HepG2 (cell line): Measurements from ENCODE around the gene CDHR1. TPM values are rescaled to one million over a fixed set of nuclear protein-coding genes. Genes with fewer than 3 reads are reported as not detected.

Experiments
- ATAC-seq: fragments of 200-7000 bp; cut with Tn5 transposase; 3 replicates; pipeline ENCODE4 v1.9.1; 2020; ENCODE audit warnings: mild to moderate bottlenecking, moderate library complexity
- BruUV-seq: library from RNA; stranded (reverse); fragments of 400-500 nt; replicated peaks from 2 replicates; lab custom pipeline; 2021; lab: Mats Ljungman, UMichigan
- CTCF ChIA-PET: fragments of 300-600 bp; formaldehyde crosslinking; extraction: SDS; loops from one replicate; lab custom pipeline; 2021; ENCODE audit warnings: low total read pairs, inconsistent platforms, low intra/inter-chr PET ratio; lab: Yijun Ruan, JAX
- POLR2A ChIA-PET: fragments of 350-600 bp; sonication (Branson Sonifier 250); formaldehyde crosslinking; loops from one replicate; lab custom pipeline; 2020; ENCODE audit warnings: antibody characterized with exemption, inconsistent platforms; lab: Yijun Ruan, JAX
- DNase-seq: peaks from one replicate; pipeline ENCODE4 v3.0.0-alpha.2; 2015; ENCODE audit warnings: low spot score
- FAIRE-seq: peaks from 3 replicates; lab custom pipeline; 2011; peaks lifted over from hg19 to GRCh38; lab: Jason Lieb, UNC
- H2AFZ ChIP-seq: one replicate; pipeline ENCODE4 v1.6.1; 2011; ENCODE audit warnings: low read length, inconsistent platforms
- H3K27ac ChIP-seq: fragments of 300-600 bp; 3 replicates; pipeline ENCODE4 v1.8.0; 2011; ENCODE audit warnings: mixed run types, mild to moderate bottlenecking, mixed read lengths, low read length, inconsistent platforms; ENCODE audit not compliant: insufficient read depth; ENCODE audit errors: extremely low read length
- H3K27me3 ChIP-seq, 2 experiments: fragments of 200-600 bp in 1 of 2; 2 replicates in 1 of 2; 3 replicates in 1 of 2; pipeline versions ENCODE4 v1.6.0 to v1.8.0; 2011; ENCODE audit warnings: low read length in 2 of 2, mild to moderate bottlenecking in 2 of 2, moderate library complexity in 2 of 2, inconsistent platforms in 1 of 2; ENCODE audit not compliant: insufficient read depth in 2 of 2, control insufficient read depth in 1 of 2
- H3K36me3 ChIP-seq, 2 experiments: fragments of 200-600 bp in 1 of 2; replicated peaks in 1 of 2; 2 replicates in 1 of 2; 3 replicates in 1 of 2; pipeline versions ENCODE4 v1.5.1 to v1.8.0; 2011; ENCODE audit warnings: low read length in 2 of 2, inconsistent platforms in 1 of 2; ENCODE audit not compliant: insufficient read depth in 2 of 2, control insufficient read depth in 1 of 2
- H3K4me1 ChIP-seq: 2 replicates; pipeline ENCODE4 v1.5.1; 2012; ENCODE audit warnings: low read length, inconsistent platforms; ENCODE audit not compliant: insufficient read depth
- H3K4me2 ChIP-seq: 2 replicates; pipeline ENCODE4 v1.6.0; 2011; ENCODE audit warnings: low read depth, low read length, inconsistent platforms
- H3K4me3 ChIP-seq, 3 experiments: fragments of 200-600 bp in 1 of 3; sonication (generic), shearing (Covaris generic) in 1 of 3; replicated peaks in 1 of 3; 2 replicates each; pipeline ENCODE4 v1.5.1; 2011 to 2016; ENCODE audit warnings: low read length in 3 of 3, inconsistent platforms in 2 of 3, low read depth in 2 of 3, mild to moderate bottlenecking in 2 of 3, control low read depth in 1 of 3, mixed read lengths in 1 of 3; ENCODE audit not compliant: insufficient read depth in 1 of 3
- H3K79me2 ChIP-seq: one replicate; pipeline ENCODE4 v1.6.1; 2011; ENCODE audit warnings: low read length, inconsistent platforms; ENCODE audit not compliant: insufficient read depth
- H3K9ac ChIP-seq: 2 replicates; pipeline ENCODE4 v1.6.0; 2011; ENCODE audit warnings: mild to moderate bottlenecking, low read depth, low read length, inconsistent platforms; ENCODE audit not compliant: insufficient read depth
- H3K9me3 ChIP-seq: 2 replicates; pipeline ENCODE4 v1.5.1; 2012; ENCODE audit warnings: mild to moderate bottlenecking, low read length
- H4K20me1 ChIP-seq: 2 replicates; pipeline ENCODE4 v1.6.0; 2011; ENCODE audit warnings: inconsistent platforms, mild to moderate bottlenecking, low read length, moderate library complexity; ENCODE audit not compliant: insufficient read depth
- HNF4A ChIP-seq: sonication (generic); formaldehyde crosslinking; IDR thresholded peaks from 2 replicates; pipeline ENCODE4 v1.4.0; 2020; ENCODE audit warnings: missing genetic modification reagents
- POLR2A ChIP-seq, 2 experiments: IDR thresholded peaks; 2 replicates each; pipeline ENCODE4 v1.6.1; 2011; ENCODE audit warnings: low read depth in 2 of 2, low read length in 2 of 2, mild to moderate bottlenecking in 1 of 2, moderate library complexity in 1 of 2; ENCODE audit not compliant: insufficient read depth in 1 of 2
- RBM22 ChIP-seq: fragments of 200-400 bp; formaldehyde crosslinking; optimal IDR thresholded peaks from 2 replicates; pipeline ENCODE3; 2017; ENCODE audit warnings: mild to moderate bottlenecking, low read length, moderate library complexity
- TBX2 ChIP-seq: sonication (generic); formaldehyde crosslinking; IDR thresholded peaks from 2 replicates; pipeline ENCODE4 v1.5.0; 2020; ENCODE audit warnings: missing genetic modification reagents, mild to moderate bottlenecking, borderline replicate concordance
- XBP1 ChIP-seq: sonication (generic); formaldehyde crosslinking; IDR thresholded peaks from 2 replicates; pipeline ENCODE4 v1.5.0; 2020; ENCODE audit warnings: missing genetic modification reagents
- ZNF207 ChIP-seq: fragments of 450-650 bp; IDR thresholded peaks from 2 replicates; pipeline ENCODE4 v1.6.1; 2016; ENCODE audit warnings: antibody characterized with exemption, borderline replicate concordance
- ZNF577 ChIP-seq: sonication (generic); formaldehyde crosslinking; IDR thresholded peaks from 2 replicates; pipeline ENCODE4 v1.4.0; 2020; ENCODE audit warnings: mild to moderate bottlenecking, low read depth, missing genetic modification reagents, borderline replicate concordance
- WGBS: methylation state at CpG from one replicate; pipeline ENCODE4 v1.1.6; 2017; ENCODE audit warnings: low lambda C conversion rate; 5-methylcytosine and 5-hydroxymethylcytosine counted together
- in situ Hi-C: cut with HindIII; loops from 2 replicates; pipeline ENCODE4 v1.10.0; 2017; ENCODE audit warnings: low pct_unique_long_range_greater_than_20kb; ENCODE audit not compliant: extremely low pct_ligation_motif_present
- intact Hi-C: fragments of 100-400 bp; cut with micrococcal nuclease; formaldehyde crosslinking; loops from one replicate; pipeline ENCODE4 v1.10.0; 2022; ENCODE audit not compliant: unreplicated experiment
- polyA plus RNA-seq, 8 experiments: library from polyadenylated mRNA; depleted of rRNA in 3 of 8; stranded (reverse) in 7 of 8; unstranded in 1 of 8; fragments of >200 nt; fragmentation: Illumina TruSeq in 4 of 8; extraction: Trizol in 4 of 8; gene quantifications; 2 replicates each; pipeline versions ENCODE4 v1.2.1 to v1.2.3, GENCODE V29; 2011 to 2016; ENCODE audit warnings: low read depth in 4 of 8, missing spikeins in 1 of 8, mixed read lengths in 1 of 8; ENCODE audit not compliant: insufficient read depth in 1 of 8
- total RNA-seq, 5 experiments: library from RNA; depleted of rRNA; stranded (reverse); fragments of >200 nt; fragmentation: Illumina TruSeq; extraction: Trizol; gene quantifications; 2 replicates each; pipeline ENCODE4 v1.2.3, GENCODE V29; 2016; ENCODE audit warnings: low read depth in 1 of 5
- TF ChIP-seq, protein P1 (sequence below): sonication (generic); formaldehyde crosslinking; conservative IDR thresholded peaks from 2 replicates; pipeline ENCODE4 v1.8.0; 2022; ENCODE audit warnings: low read depth, missing genetic modification reagents
- TF ChIP-seq, protein P2 (sequence below): sonication (generic); formaldehyde crosslinking; IDR thresholded peaks from 2 replicates; pipeline ENCODE4 v1.8.0; 2022; ENCODE audit warnings: mild to moderate bottlenecking, missing genetic modification reagents, moderate library complexity
- TF ChIP-seq, protein P3 (sequence below): sonication (generic); formaldehyde crosslinking; IDR thresholded peaks from 2 replicates; pipeline ENCODE4 v1.4.0; 2020; ENCODE audit warnings: missing genetic modification reagents, borderline replicate concordance
- TF ChIP-seq, protein P4 (sequence below): sonication (generic); formaldehyde crosslinking; IDR thresholded peaks from 2 replicates; pipeline ENCODE4 v1.4.0; 2020; ENCODE audit warnings: low read depth, mild to moderate bottlenecking, missing genetic modification reagents

The CDHR1 gene
- total and polyA plus RNA-seq, 2 of the 13 experiments (the other 11 are each of a cell fraction or from before 2014, with no cell fraction given) = 0.04 to 0.09 TPM

DNA sequence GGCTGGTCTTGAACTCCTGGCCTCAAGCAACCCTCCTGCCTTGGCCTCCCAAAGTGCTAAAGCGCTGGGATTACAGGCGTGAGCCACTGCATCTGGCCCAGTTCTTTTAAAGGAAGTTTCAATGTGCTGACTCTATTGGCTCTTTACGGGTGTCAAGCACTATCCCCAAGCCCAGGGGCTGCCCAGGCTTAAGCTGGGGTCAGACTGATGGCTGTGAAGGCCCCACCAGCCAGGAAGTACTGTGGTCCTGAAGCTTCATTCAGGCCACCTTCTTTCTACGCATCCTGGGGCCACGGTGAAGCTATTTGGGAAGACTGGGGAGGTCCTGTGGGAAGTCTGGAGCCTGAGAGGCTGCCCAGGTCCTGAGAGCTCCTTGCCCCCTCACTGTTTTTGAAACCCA is 12.7 kb upstream of the CDHR1 start:
- TF ChIP-seq, protein P1, sequence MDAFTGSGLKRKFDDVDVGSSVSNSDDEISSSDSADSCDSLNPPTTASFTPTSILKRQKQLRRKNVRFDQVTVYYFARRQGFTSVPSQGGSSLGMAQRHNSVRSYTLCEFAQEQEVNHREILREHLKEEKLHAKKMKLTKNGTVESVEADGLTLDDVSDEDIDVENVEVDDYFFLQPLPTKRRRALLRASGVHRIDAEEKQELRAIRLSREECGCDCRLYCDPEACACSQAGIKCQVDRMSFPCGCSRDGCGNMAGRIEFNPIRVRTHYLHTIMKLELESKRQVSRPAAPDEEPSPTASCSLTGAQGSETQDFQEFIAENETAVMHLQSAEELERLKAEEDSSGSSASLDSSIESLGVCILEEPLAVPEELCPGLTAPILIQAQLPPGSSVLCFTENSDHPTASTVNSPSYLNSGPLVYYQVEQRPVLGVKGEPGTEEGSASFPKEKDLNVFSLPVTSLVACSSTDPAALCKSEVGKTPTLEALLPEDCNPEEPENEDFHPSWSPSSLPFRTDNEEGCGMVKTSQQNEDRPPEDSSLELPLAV (CRISPR knock-in tag) = no peak
- no peak for TF ChIP-seq POLR2A (IDR thresholded peaks at IDR 0.05; ENCODE audit: insufficient read depth in 1 of 2, low read depth in 2 of 2, low read length in 2 of 2)
- TF ChIP-seq RBM22 = no peak
- TF ChIP-seq XBP1 (CRISPR knock-in tag) = no peak
- no peak for TF ChIP-seq HNF4A
- no peak for TF ChIP-seq ZNF577 (CRISPR knock-in tag)
- TF ChIP-seq TBX2 (CRISPR knock-in tag) = no peak
- no peak for TF ChIP-seq ZNF207
- TF ChIP-seq, protein P2, sequence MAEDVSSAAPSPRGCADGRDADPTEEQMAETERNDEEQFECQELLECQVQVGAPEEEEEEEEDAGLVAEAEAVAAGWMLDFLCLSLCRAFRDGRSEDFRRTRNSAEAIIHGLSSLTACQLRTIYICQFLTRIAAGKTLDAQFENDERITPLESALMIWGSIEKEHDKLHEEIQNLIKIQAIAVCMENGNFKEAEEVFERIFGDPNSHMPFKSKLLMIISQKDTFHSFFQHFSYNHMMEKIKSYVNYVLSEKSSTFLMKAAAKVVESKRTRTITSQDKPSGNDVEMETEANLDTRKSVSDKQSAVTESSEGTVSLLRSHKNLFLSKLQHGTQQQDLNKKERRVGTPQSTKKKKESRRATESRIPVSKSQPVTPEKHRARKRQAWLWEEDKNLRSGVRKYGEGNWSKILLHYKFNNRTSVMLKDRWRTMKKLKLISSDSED = no peak
- TF ChIP-seq, protein P3, sequence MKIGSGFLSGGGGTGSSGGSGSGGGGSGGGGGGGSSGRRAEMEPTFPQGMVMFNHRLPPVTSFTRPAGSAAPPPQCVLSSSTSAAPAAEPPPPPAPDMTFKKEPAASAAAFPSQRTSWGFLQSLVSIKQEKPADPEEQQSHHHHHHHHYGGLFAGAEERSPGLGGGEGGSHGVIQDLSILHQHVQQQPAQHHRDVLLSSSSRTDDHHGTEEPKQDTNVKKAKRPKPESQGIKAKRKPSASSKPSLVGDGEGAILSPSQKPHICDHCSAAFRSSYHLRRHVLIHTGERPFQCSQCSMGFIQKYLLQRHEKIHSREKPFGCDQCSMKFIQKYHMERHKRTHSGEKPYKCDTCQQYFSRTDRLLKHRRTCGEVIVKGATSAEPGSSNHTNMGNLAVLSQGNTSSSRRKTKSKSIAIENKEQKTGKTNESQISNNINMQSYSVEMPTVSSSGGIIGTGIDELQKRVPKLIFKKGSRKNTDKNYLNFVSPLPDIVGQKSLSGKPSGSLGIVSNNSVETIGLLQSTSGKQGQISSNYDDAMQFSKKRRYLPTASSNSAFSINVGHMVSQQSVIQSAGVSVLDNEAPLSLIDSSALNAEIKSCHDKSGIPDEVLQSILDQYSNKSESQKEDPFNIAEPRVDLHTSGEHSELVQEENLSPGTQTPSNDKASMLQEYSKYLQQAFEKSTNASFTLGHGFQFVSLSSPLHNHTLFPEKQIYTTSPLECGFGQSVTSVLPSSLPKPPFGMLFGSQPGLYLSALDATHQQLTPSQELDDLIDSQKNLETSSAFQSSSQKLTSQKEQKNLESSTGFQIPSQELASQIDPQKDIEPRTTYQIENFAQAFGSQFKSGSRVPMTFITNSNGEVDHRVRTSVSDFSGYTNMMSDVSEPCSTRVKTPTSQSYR (CRISPR knock-in tag) = no peak
- TF ChIP-seq, protein P4, sequence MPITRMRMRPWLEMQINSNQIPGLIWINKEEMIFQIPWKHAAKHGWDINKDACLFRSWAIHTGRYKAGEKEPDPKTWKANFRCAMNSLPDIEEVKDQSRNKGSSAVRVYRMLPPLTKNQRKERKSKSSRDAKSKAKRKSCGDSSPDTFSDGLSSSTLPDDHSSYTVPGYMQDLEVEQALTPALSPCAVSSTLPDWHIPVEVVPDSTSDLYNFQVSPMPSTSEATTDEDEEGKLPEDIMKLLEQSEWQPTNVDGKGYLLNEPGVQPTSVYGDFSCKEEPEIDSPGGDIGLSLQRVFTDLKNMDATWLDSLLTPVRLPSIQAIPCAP (CRISPR knock-in tag) = no peak
- TF ChIP-seq, all 625 proteins: peak for 0
- in situ Hi-C loops = no loop called here
- H3K27ac ChIP-seq = no peak overlapping the region
- H2AFZ ChIP-seq = no peak overlapping the region
- H3K27me3 ChIP-seq = peaks cover 0 to 4% of the 10 kb centered on the region in 2 experiments; a peak in 1 of 5 replicates
- H3K79me2 ChIP-seq = no peaks in the 10 kb centered on the region
- intact Hi-C loops = no loop called here
- no peak overlapping the region for H3K4me3 ChIP-seq
- no peak for ATAC-seq
- WGBS = 27% methylated on average over 5 of the region's 5 CpGs
- H3K9ac ChIP-seq = no peak overlapping the region
- H3K36me3 ChIP-seq = no peaks in the 10 kb centered on the region
- CTCF ChIA-PET = no interaction called here
- H3K4me2 ChIP-seq = no peak overlapping the region
- BruUV-seq = no TSS peak
- DNase-seq = no peak
- H3K4me1 ChIP-seq = no peaks in the 10 kb centered on the region
- H4K20me1 ChIP-seq = no peaks in the 10 kb centered on the region
- FAIRE-seq = no peak
- POLR2A ChIA-PET = no interaction called here
- H3K9me3 ChIP-seq = no peaks in the 10 kb centered on the region
